ENCODE measurements around the gene MAP3K14.
"Not testable (repeated sequence)": the region's sequence is repeated elsewhere in the genome, so short reads cannot be mapped to it uniquely, and the experiment has no call there.

Gene MAP3K14

GRCh38 chr17:45315648-45316433, 979 bp downstream of the MAP3K14 start:
- DNase-seq (ENCODE audit: low spot score), result no peak

GRCh38 chr17:45314741-45315647, 1.8 kb downstream of the MAP3K14 start:
- no peak for DNase-seq (ENCODE audit: low spot score)

- no peak for DNase-seq (ENCODE audit: low spot score)
These were observed 2.7 kb downstream of the MAP3K14 start for GRCh38 chr17:45313996-45314740.

- no peak for DNase-seq (ENCODE audit: low spot score)
These were observed 3.4 kb downstream of the MAP3K14 start for GRCh38 chr17:45313421-45313771.

GRCh38 chr17:45312477-45313420, 4.1 kb downstream of the MAP3K14 start:
- DNase-seq (ENCODE audit: low spot score), result no peak

GRCh38 chr17:45311760-45312476, 4.9 kb downstream of the MAP3K14 start:
- no peak for DNase-seq (ENCODE audit: low spot score)

- DNase-seq (ENCODE audit: low spot score), result no peak
These were observed 5.4 kb downstream of the MAP3K14 start for GRCh38 chr17:45311401-45311759.

- no peak for DNase-seq (ENCODE audit: low spot score)
These were observed 6.2 kb downstream of the MAP3K14 start for GRCh38 chr17:45310380-45311324.

GRCh38 chr17:45309400-45309799, 7.4 kb downstream of the MAP3K14 start:
- no peak for DNase-seq (ENCODE audit: low spot score)

GRCh38 chr17:45308840-45309239, 8.0 kb downstream of the MAP3K14 start:
- no peak for DNase-seq (ENCODE audit: low spot score)

- DNase-seq (ENCODE audit: low spot score), result no peak
These were observed 8.8 kb downstream of the MAP3K14 start for GRCh38 chr17:45308016-45308365.

GRCh38 chr17:45307290-45308015, 9.4 kb downstream of the MAP3K14 start:
- peak; percentile 77 for DNase-seq (ENCODE audit: low spot score)

GRCh38 chr17:45306623-45307022, 10.2 kb downstream of the MAP3K14 start:
- DNase-seq (ENCODE audit: low spot score), result no peak

GRCh38 chr17:45306094-45306493, 10.7 kb downstream of the MAP3K14 start:
- DNase-seq (ENCODE audit: low spot score), result no peak

GRCh38 chr17:45305530-45306087, 11.2 kb downstream of the MAP3K14 start:
- peak; percentile 49 for DNase-seq (ENCODE audit: low spot score)

GRCh38 chr17:45302649-45303173, 14.1 kb downstream of the MAP3K14 start:
- DNase-seq (ENCODE audit: low spot score), result peak; percentile 49

GRCh38 chr17:45302220-45302619, 14.6 kb downstream of the MAP3K14 start:
- not testable (repeated sequence) for DNase-seq (ENCODE audit: low spot score)

GRCh38 chr17:45301674-45302073, 15.1 kb downstream of the MAP3K14 start:
- no peak for DNase-seq (ENCODE audit: low spot score)

Data from AG20443 (cell line).